ENCODE measurements around the gene FNDC8. TPM values are rescaled to one million over a fixed set of nuclear protein-coding genes. Genes with fewer than 3 reads are reported as not detected.

Gene FNDC8
- not detected in 2 replicates for total RNA-seq

GRCh38 chr17:35121315-35121714 is at the start of gene FNDC8:
Gene FNDC8 (plus strand): TSS chr17:35121615. CDS start chr17:35121694, 79 bp downstream.

GRCh38 chr17:35119370-35120165 is 1.8 kb upstream of the FNDC8 start, which contains the start of gene RAD51D:
Gene RAD51D (minus strand): TSS chr17:35119860. CDS start chr17:35119613, 247 bp downstream.

GRCh38 chr17:35141681-35142466 is 20.5 kb downstream of the FNDC8 start, which contains the start of gene NLE1:
Gene NLE1 (minus strand): TSS chr17:35142303. CDS start chr17:35142275, 28 bp downstream.

GRCh38 chr17:35147375-35147905 is 26.0 kb downstream of the FNDC8 start, which contains the start of gene UNC45B:
Gene UNC45B (plus strand): TSS chr17:35147817. CDS start chr17:35148264, 447 bp downstream.

Other genes starting within 250 kb of the FNDC8 start
- gene CCT6B, start 160.2 kb upstream of the FNDC8 start, total RNA-seq, result 1.5 and 4.1 TPM in 2 replicates
- gene ZNF830, start 160.1 kb upstream of the FNDC8 start, total RNA-seq, result 15.3 and 19.8 TPM in 2 replicates
- gene LIG3, start 141.1 kb upstream of the FNDC8 start, total RNA-seq, result 25.5 and 36.3 TPM in 2 replicates
- 8.2 and 10.2 TPM in 2 replicates for gene RFFL, start 57.9 kb upstream of the FNDC8 start, total RNA-seq
- gene RAD51D, start 1.8 kb upstream of the FNDC8 start, total RNA-seq, result 12.5 and 15.0 TPM in 2 replicates
- 17.8 and 20.5 TPM in 2 replicates for gene NLE1, start 20.7 kb downstream of the FNDC8 start, total RNA-seq
- under 0.01 TPM in 1 of 2 replicates, not detected in the other for gene UNC45B, start 26.2 kb downstream of the FNDC8 start, total RNA-seq
- not detected in 2 replicates for gene SLC35G3, start 72.8 kb downstream of the FNDC8 start, total RNA-seq
- 78.2 and 112 TPM in 2 replicates for gene SLFN5, start 121.5 kb downstream of the FNDC8 start, total RNA-seq